Measurements from ENCODE around the gene FEN1.

The FEN1 gene

DNA sequence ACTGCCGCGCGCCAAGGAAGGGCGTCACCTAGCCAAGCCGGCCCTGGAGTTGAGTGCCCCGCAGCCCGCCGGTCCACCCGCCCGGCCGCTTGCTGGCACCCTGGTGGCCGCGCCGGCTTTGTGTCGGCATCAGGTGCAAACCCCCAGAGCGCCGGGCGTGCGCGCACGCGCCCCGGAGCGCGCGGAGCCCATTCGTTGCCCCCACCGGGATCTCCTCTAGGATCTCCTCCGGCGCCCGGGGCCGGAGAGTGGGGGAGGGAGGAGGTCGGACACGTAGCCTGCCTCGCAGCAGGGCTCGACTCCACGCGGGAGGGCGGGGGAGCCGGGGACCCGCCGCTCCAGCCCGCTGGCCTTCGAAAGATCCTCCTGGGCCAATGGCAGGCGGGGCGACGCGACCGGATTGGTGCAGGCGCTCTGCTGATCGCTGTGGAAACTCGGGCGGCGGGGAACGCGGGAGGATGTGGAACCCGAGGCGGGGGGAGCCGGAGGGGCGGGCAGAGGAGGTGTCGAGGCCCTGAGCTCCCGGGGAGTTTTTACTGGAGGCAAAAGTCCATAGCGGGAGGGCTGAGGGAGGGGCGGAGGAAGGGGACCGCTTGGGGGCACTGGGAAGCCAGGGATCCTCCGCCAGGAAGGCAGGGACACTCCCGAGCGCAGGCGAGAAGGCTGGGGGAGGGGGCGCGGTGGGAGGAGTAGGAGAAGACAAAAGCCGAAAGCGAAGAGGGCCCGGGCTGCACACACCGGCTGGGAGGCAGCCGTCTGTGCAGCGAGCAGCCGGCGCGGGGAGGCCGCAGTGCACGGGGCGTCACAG lies 35.1 kb downstream of the FEN1 start, which contains the start of gene FADS2:
Gene FADS2 (plus strand): TSS at position 730 of the 808 bp plus-strand sequence. CDS start 91 bp downstream, outside the sequence.
- peak; percentile 96 for DNase-seq

DNA sequence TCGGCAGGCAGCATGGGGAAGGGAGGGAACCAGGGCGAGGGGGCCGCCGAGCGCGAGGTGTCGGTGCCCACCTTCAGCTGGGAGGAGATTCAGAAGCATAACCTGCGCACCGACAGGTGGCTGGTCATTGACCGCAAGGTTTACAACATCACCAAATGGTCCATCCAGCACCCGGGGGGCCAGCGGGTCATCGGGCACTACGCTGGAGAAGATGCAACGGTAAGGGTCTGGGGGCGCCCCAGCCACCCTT lies 35.6 kb downstream of the FEN1 start:
- DNase-seq = no peak

DNA sequence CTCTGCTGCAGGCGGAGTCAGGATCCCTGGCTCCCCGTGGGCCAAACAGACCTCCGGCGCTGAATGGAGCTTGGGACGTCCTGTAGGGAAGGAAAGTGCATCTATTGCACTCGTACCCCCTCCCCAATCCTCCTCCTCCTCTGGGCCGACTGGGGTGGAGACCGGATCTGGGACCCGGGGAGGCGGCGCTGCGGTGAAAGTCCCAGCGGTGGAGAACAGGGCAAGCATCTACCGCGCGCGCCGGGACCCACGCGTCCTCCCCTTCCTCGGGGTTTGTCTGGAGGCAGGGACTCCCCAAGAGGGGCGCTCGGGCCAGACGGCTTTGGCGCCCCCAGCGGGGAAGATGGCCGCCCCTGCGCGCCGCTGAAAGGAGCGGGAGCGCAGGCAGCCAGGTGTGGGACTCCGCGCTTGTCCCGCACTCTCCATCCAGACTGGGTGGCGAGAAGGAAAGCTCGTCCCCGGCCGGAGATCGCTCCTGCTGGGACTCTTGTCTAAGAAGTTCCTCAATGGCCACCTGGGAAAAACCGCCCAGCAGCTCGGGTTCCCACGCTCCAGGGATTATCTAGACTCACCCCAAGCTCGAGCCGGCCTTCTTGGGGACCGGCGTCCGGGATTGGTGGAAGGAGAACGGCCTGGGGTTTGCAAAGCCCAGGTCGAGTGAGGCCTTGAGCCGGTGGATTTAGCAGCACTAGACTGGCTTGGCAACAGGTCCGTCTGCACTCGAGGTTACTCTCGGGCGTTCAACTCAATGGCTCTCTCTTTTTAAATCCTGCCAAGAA lies 36.1 kb downstream of the FEN1 start:
- peak; percentile 40 for DNase-seq

DNA sequence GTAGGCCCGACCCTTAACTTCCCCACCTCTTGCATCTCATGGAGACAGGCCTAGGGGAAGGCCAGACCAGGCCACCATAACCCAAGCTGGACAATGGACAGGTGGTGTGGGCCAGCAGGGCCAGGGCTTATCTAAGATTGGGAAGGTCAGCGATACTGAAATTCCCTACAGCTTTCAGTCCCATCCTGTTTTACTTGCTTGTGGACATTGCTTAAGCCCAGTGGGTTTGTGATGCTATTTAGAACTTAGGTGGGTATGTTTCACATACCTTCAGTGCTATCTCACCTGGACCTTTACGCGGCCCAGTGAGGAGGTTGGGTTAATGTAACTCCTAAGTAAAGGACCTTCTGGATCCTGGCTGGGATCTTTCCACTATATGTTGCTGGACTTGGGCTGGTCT lies 37.1 kb downstream of the FEN1 start:
- DNase-seq = no peak

DNA sequence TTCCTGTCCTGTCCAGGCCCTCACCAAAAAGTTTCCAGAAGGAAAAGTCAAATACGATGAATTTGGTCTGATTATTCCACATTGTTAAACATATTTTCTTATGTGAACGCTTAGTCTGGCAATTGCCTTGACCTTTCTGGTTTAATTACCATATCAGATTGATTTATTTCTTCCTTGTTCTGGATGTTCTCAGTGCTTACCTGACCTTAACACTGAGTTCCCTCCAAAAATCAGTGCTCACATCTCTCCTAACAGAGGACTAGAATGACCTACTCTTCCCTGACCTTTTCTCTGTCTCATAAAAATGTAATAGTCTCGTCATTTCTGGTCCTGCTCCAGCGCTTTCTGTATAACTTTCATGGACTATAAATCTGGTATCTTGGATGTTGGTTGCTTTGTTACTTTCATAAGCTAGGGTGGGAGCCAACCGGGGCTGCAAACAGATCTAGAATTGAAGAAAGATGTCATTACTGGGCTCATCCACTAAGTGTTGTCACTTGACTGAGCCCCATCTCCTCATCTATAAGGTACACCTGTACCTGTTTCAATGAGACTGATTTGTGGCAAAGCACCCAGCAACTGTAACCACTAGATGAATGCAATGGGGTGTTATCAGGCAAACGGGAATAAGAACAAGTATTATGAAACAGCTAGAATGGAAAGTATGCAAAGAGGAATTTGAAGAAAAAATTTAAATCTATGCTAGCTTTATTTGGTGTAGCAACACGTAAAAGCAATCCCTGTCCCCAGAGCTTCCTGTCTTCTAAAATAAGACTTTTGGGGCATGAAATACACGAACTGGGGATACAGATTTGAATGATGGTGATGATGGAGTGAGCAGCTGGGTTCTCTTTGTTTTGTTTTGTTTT lies 37.8 kb downstream of the FEN1 start:
- DNase-seq = no peak

DNA sequence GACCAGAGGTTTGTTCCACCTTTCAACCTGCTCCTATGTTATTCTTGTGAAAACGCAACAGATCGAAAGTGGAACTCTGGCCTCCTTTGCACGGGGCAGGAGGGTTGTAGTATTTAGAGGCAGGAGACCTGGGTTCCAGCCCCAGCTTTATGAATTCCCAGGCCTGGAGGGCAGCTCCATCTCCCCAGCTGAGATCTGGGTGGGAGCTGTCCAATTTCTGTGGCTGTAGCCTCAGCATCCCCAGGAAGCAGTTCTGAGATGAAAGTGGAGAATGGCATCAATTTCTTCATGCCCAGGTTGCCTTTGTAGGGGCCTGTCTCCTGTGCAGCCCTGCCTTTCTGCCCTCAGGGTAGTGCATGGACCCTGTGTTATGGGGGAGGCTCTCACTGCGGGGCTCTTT lies 39.5 kb downstream of the FEN1 start:
- no peak for DNase-seq

DNA sequence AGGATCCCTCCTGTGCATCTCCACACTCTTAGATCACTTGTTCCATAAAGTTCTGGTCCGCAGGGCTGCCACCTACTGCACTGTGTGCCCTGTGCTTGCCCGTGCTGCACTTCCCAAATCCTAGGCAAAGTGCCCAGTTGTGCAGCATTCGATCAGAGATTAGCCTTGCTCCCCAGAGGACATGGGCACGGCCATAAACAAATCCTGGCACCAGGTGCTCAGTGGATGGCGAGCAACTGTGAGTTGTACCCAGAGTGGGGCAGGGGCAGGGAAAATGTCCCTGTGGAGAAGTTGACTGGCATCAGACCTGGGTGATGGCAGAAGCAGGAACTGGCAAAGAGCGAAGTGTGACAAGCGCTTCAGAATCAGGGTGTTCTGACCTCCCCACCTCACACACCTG lies 40.0 kb downstream of the FEN1 start:
- DNase-seq = no peak

DNA sequence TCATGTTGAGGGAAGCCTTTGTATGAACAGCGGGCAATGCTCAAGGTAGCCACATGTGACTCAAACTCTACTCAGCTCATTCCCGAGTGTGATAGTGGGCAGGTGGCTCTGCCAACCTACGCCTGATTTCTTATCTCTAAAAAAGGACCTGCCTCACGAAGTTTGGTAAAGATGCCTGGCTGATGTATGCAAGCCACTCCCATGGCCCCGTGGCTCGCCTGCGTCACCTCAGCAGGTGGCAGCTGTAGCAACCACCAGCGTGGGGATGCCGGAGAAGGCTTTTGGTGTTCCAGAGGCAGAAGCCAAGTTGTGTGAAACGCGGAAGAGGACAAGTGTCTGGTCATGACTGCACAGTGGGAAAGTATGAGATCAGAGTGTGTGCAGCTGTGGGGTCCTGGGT lies 40.8 kb downstream of the FEN1 start:
- no peak for DNase-seq

DNA sequence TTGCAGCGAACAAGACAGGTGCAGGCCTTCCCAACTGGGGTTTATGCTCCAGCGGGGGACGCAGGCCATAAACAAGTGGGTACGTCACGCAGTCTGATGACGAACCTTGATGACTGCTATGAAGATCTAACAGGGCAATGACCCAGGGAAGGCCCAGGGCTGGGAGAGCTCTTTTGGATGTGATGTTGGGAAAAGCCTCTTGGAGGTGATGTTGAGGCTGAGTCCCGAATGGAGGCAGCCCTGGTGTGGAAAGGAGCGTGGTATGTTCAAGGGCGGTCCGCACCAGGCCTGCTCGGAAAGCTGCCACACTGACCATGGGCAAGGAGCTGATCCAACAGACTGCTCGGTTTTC lies 41.2 kb downstream of the FEN1 start:
- no peak for DNase-seq

DNA sequence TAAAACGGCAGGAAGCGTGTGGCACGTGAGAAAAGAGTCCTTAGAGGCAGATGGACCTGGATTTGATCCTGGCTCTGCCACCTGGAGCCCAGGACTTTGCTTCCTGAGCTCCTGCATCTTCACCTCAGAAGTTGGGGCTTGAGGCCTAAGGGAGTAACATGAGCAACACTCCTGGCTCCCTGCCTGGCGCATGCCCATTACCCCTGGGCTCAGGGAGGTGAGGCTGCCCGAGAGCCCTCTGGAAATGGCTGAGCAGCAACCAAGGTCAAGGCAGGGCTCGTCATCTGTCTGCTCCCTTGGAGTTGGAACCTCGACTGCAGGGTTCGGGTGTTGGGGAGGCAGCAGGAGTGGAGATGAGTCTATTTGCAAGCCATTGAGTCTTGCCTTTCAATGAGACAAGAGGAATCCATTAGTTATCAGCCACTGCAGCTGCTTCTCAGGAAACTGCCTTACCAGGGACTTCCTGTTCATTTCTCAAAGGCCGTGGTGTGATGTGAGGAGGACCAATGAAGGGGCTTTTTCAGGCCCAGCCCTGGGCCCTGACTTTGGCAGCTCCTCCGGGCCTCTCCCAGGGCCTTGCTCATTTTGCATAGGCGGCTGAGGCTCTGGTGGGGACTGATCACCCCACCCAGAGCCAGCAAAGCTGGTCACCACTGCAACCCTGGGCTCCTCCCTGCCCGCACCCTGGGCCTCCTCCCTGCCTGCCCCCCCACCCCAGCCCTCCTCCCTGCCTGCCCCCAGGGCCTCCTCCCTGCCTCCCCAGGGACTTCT lies 41.8 kb downstream of the FEN1 start:
- DNase-seq = peak; percentile 38

DNA sequence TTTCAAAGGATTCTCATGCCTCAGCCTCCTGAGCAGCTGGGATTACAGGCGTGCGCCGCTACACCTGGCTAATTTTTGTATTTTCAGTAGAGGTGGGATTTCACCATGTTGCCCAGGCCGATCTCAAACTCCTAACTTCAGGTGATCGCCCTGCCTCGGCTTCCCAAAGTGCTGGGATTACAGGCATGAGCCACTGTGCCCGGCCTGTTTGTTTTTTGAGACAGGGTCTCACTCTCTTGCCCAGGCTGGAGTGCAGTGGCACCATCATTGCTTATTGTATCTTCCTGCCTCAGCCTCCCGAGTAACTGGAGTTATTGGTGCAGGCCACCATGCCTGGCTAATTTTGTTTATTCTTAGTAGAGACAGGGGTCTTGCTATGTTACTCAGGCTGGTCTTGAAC lies 43.5 kb downstream of the FEN1 start:
- DNase-seq = no peak

DNA sequence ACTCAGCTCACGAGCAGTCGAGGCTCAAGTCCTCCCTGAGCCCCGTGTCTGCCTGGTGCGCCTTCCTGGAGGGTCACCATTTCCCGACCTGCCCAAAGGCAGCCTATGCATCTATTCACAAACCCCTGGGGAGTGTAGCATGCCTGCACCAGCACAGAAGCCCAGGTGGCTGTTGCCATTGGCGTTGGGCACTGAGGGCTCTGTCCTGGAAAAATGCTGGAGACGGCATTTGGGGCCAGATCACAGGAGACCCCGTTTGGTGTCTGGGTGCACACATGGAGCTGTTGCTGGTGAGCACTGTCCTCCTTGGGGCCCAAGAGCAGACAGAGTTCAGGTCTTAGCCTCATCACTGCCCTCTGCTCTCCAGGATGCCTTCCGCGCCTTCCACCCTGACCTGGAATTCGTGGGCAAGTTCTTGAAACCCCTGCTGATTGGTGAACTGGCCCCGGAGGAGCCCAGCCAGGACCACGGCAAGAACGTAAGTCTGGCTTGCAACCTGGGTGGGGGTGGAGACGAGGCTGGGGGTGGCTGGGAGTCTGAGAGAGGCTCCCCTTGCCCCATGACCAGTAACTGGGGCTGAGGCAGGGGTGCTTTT lies 44.8 kb downstream of the FEN1 start:
- DNase-seq = no peak

DNA sequence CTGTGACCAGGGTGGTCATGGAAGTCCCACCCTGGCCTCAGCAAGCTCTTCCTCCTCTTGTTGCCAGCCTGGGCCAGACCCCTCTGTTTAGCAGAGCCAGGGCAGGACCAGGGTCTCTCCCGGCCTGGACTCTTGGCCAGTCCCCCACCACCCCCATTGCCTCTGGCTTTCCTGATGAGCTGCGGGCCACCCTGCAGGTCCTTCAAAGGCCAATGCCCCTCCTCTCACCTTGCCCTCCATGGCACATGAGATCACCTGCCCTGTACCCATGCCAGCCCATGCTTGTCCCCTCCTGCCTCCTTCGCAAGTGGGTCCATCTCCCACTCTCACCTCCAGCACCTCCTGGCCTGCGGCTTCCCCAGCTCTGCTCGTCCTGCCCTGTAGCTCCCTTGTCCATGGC lies 45.8 kb downstream of the FEN1 start:
- DNase-seq = no peak

DNA sequence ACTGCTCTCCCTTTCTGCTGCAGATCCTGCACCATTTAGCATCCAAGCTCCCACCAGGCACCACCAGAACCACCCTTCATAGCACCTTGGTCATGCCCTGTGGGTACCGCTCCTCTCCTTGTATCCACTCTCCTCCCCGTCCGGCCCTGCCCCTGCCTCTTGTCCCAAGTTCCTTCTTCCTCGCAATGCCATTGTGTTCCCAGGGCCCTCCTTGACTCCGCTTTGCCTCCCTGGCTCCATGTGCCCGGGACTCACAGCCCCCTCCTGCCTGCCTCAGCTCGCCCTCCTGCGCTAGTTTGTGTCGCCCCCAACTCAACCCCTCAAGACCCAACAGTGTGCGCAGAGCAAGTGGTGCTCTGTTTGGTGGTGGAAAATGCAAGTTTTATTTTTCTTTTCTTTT lies 46.2 kb downstream of the FEN1 start:
- DNase-seq = no peak

DNA sequence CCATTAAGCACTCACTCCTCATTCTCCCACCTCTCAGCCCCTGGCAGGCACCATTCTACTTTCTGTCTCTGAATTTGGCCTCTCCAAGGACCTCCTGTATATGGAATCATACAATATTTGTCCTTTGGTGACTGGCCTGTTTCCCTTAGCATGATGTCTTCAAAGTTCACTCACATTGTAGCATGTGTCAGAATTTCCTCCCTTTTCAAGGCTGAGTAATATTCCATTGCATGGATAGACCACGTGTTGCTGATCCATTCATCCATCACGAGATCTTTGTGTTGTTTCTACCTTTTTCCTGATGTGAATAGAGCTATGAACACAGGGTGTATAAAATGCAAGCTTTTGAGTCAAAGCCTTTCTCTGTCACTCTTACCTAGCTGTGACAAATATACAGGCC lies 47.0 kb downstream of the FEN1 start:
- no peak for DNase-seq

DNA sequence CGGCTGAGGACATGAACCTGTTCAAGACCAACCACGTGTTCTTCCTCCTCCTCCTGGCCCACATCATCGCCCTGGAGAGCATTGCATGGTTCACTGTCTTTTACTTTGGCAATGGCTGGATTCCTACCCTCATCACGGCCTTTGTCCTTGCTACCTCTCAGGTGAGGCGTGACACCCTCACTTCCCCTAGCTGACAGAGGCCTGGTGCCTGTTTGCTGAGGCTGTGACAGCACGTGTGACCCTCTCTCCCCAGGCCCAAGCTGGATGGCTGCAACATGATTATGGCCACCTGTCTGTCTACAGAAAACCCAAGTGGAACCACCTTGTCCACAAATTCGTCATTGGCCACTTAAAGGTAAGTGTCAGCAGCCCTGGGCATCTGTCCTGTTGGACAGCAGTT lies 47.7 kb downstream of the FEN1 start:
- no peak for DNase-seq

DNA sequence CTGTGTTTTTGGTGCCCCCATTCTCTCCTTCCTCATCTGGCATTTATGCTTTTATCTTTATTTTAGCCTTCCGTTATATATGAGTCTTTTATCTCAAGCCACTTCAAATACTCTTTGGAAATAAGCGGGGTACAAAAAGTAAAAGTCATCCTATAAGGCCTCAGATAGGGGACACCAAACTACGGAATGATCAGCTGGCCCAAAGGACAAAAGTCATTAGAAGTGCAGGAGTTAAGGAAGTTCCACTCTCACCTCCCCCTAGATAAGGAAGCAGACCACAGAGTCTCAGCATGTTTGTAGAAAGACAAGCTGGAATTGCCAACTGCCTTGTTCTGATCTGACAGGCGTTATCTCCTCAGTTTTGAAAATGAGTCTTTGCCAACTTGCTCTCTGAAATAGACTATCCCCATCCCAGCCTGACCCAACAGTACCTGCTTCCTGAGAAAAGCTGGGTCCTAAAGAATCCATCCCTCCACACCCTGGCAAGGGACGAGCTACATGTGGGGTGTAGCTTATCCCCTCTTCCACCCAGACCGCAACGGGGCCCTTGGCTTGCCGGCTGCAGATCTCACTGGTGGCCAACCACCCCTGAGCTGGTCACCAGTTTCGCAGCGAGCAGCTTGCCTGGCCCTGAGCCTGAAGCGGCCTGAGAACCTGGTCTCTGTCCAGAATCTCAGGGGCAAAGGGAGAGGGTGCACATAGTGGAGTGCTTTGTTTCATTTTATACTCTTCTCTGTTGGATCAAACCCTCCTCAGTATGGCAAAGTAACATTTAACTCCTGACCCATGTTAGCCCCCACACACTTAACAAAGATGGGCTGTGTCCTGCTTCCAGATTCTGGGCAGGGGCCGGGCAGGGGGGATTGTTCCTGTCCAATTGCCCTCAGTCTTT lies 49.2 kb downstream of the FEN1 start:
- no peak for DNase-seq

DNA sequence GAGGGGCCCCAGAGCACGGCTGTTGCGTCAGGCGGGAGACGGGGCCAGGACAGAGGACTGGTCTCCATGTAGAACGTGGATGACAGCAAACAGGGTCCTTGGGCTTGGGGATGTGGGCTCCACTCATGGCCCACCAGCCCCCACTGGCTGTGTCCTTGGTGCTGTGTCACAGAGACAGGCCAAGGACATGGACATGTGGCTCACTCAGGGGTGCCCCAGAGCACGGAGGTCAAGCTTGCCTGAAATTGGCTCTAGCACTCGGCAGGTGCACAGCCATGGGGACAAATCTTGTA lies 49.8 kb downstream of the FEN1 start:
- DNase-seq = no peak

DNA sequence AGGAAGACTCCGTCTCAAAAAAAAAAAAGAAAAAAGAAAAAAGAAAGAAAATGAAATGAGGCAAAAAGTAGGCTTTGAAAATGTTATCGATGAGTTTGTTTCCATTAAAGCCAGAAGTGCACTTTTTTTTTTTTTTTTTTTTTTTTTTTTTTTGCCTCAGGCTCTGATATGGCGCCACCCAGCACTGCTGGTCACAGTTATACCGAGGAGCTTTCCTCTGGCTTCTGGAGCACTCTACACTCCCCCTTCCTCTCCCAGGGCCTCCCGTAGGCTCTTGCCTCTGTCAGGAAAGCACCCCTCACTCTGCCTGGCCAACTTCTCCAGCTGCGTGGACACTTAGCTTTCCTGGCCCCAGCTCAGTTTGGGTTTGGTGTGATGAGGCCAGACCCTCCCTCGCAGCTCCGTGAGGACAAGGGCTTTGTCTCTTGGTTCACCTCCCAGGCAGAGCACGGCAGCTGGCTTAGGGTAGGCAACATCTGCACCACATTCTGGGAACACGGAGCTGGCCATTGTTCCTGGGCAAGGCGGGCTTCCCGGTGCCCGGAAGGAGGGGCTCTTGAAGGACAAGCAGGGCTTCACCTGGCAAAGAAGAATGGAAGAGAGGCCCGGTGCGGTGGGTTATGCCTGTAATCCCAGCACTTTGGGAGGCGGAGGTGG lies 52.3 kb downstream of the FEN1 start:
- DNase-seq = no peak

DNA sequence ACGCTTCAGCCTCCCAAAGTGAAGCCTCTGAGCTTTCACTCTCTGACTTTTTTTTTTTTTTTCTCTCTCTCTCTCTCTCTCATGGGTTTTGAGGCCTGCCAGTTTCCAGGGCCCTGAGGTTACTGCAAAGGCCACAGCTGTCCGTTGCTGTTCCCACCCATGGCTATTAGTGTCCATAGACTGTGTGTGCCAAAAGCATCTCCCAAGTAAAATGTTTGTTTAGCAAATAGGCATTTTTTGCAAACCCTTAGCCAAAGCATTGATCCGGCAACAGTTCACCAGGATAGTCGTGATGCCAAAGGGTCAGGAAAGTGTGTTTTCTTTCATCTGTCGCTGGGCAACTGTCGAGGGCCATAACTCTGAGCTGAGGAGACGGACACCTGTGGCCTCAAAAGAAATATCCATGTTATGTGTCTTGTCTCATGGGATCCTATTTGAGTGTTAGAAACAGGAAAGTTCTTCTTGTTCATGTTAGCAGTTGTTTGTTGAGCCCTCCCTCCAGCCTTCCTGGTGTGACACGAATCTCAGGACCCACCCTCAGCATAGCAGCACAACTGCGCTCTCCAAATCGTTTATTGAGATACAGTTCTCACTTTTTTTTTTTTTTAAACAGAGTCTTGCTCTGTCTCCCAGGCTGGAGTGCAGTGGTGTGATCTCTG lies 53.8 kb downstream of the FEN1 start:
- no peak for DNase-seq
